Activated naive CD8-positive, alpha-beta T cell treated with anti-CD3 and anti-CD28 coated beads, Interleukin-2, amount 10 ng/mL, durations not matched to agents 7 days and 5 days (primary cell): ENCODE results near the gene DPH1. TPM values are rescaled to one million over a fixed set of nuclear protein-coding genes. Genes with fewer than 3 reads are reported as not detected.
"Not testable (repeated sequence)": the region's sequence is repeated elsewhere in the genome, so short reads cannot be mapped to it uniquely, and the experiment has no call there.

Source experiments
- ATAC-seq: fragments of 150-1000 bp; cut with Tn5 transposase; one replicate; pipeline ENCODE4 v1.10.0; 2021; ENCODE audit warnings: low read depth, moderate library complexity
- POLR2A ChIA-PET: fragments of 350-600 bp; sonication (Branson Sonifier 250); formaldehyde crosslinking; loops from one replicate; lab custom pipeline; 2021; ENCODE audit warnings: antibody characterized with exemption; lab: Charles Lee
- DNase-seq: peaks from one replicate; pipeline ENCODE4 v3.0.0; 2021
- H3K27ac Mint-ChIP-seq: one replicate; pipeline ENCODE4 v1.8.0; 2022; ENCODE audit warnings: mild to moderate bottlenecking, mixed read lengths
- H3K27me3 Mint-ChIP-seq: one replicate; pipeline ENCODE4 v1.8.0; 2022; ENCODE audit warnings: mild to moderate bottlenecking, moderate library complexity, mixed read lengths
- H3K36me3 Mint-ChIP-seq: one replicate; pipeline ENCODE4 v1.8.0; 2021; ENCODE audit warnings: mild to moderate bottlenecking, mixed read lengths
- H3K4me1 Mint-ChIP-seq: one replicate; pipeline ENCODE4 v1.8.0; 2021; ENCODE audit warnings: mixed read lengths
- H3K4me3 Mint-ChIP-seq: one replicate; pipeline ENCODE4 v1.8.0; 2022; ENCODE audit warnings: mild to moderate bottlenecking, moderate library complexity, mixed read lengths
- H3K9me3 Mint-ChIP-seq: one replicate; pipeline ENCODE4 v1.8.0; 2021; ENCODE audit warnings: mixed read lengths
- total RNA-seq, 2 experiments: library from RNA; stranded (reverse); gene quantifications; one replicate each; pipeline ENCODE4 v1.2.3, GENCODE V29; 2021

DPH1 gene
- 10 to 100 TPM; 45.7 to 46.4 TPM for total RNA-seq

DNA sequence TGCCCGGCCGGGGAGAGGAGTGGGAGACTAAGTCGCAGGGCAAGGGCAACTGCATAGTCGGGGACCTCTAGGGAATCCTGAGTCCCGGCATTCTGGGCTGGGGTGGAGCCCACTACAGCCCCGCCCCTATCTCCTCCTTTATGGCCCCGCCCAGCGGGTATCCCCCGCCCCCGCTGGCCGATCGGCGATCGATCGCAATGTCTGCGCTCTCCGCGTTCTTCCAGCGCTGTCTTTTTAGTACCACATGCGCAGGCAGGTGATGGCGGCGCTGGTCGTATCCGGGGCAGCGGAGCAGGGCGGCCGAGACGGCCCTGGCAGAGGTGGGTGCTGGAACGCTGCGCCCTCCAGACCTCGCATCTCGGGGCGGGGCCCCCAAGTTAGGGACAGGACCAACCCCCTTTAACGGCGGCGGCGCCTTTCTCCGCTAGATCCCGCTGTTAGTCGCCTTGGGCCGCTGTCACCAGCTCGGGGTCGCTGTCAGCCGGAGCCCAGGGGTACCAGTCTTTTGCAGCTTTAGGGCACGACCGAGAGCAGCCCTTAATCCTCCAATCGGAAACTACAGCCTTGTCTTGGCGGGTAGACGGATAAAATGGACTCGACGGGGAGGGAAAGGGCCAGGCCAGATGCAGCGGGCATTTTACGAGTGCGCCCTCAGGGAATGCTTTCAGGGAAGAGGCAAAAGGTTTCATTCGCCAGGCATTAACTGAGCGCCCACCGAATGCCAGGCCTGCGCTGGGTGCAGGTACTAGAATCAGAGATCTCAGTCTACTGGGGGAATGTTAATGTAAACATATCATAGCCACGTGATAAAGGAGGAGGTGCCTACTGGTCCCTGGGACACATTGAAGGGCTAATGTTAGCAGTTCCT lies at the start of gene DPH1:
Gene DPH1 (plus strand): TSS at position 243 of the 868 bp plus-strand sequence. CDS start 17 bp downstream, at position 260.
- H3K36me3 Mint-ChIP-seq, result no peaks in the 10 kb centered on the region

DNA sequence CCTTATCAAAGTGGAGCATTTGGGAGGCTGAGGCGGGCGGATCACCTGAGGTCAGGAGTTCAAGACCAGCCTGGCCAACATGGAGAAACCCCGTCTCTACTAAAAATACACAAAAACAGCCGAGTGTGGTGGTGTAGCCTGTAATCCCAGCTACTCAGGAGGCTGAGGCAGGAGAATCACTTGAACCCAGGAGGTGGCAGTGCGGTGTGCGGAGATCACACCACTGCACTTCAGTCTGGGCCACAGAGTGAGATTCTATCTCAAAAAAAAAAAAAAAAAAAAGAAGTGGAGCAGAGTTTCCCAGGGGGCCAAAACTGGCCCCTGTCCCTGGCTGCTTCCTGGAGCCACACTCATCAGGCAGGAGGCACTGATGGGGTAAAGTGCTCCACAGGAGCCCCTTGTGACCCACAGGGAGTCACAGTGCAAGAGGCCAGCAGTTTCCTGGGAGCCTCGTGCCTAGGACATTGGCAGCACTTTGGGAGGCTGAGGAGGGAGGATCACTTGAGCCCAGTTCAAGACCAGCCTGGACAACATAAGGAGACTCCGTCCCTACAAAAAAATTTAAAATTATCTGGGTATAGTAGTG lies 49.2 kb upstream of the DPH1 start:
- Mint-ChIP-seq H3K27me3 (peaks cover 5% of the 10 kb centered on the region), H3K27ac (no peak overlapping the region), H3K4me3 (no peak overlapping the region), H3K36me3 (no peaks in the 10 kb centered on the region), H3K4me1 (peaks cover 13% of the 10 kb centered on the region), H3K9me3 (no peaks in the 10 kb centered on the region)
- ATAC-seq (no peak), DNase-seq (no peak)
- POLR2A ChIA-PET, result no interaction called here

More for the DNA sequence above, at the start of gene DPH1:
- DNase-seq (peak; percentile 85), ATAC-seq (peak; percentile 91)
- Mint-ChIP-seq H3K27ac (peak within 1 kb of the TSS; percentile 80), H3K4me1 (peaks cover 8% of the 10 kb centered on the region), H3K27me3 (peaks cover 36% of the 10 kb centered on the region), H3K4me3 (peak within 1 kb of the TSS; percentile 95), H3K9me3 (no peaks in the 10 kb centered on the region)
- POLR2A ChIA-PET, result interaction anchor here (1.4 to 3.3 kb wide), 2 partner anchors 11 to 313 kb away, joined by 3 to 13 read pairs; partner anchors contain the start of gene OVCA2

DNA sequence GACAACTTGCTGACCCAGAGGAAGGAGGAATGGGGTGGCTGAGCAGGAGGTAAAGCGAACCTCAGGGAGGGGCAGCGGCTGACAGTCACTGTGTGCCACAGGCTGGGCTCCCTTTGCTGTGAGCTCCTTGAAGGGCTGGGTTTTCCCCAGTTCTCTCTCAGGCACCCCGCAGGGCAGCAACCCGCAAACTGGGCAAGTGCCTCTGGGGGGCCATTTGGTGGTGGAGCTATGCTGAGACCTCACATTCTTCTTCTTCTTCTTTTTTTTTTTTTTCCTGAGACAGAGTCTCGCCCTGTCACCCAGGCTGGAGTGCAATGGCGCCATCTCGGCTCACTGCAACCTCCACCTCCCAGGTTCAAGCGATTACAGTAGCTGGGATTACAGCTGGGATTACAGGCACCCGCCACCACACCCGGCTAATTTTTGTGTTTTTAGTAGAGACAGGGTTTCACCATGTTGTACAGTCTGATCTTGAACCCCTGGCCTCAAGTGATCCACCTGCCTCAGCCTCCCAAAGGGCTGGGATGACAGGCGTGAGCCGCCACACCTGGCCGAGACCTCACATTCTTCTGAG lies 47.1 kb upstream of the DPH1 start:
- POLR2A ChIA-PET, H3K4me3 Mint-ChIP-seq, ATAC-seq: not testable (repeated sequence)

DNA sequence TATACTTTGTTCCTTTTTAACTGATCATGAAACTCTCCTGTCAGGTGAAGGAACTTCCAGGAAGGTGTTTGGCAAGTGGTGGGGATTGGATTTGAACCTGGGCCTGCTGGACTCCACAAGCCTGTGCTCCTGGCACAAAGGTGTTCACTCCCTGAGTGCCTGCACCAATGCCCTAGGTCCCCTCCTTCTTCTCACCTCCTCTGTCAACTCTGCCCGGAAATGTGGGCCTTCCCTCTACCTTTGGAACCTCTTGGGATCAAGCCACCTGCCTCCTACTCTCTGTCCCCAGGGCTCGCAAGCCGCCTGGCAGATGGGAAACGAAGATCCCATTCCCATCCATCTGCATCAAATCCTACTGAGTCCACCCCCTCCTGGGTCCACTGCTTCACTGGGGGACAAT lies 44.9 kb upstream of the DPH1 start:
- H3K36me3 Mint-ChIP-seq, result no peaks in the 10 kb centered on the region
- peaks cover 14% of the 10 kb centered on the region for H3K27me3 Mint-ChIP-seq
- no peak for DNase-seq
- ATAC-seq, result no peak
- H3K27ac Mint-ChIP-seq, result no peak overlapping the region
- POLR2A ChIA-PET, result no interaction called here
- no peaks in the 10 kb centered on the region for H3K9me3 Mint-ChIP-seq
- no peak overlapping the region for H3K4me3 Mint-ChIP-seq
- no peaks in the 10 kb centered on the region for H3K4me1 Mint-ChIP-seq

More for the DNA sequence above, 47.1 kb upstream of the DPH1 start:
- H3K36me3 Mint-ChIP-seq, H3K27ac Mint-ChIP-seq, H3K9me3 Mint-ChIP-seq, H3K4me1 Mint-ChIP-seq, H3K27me3 Mint-ChIP-seq, DNase-seq: not testable (repeated sequence)

DNA sequence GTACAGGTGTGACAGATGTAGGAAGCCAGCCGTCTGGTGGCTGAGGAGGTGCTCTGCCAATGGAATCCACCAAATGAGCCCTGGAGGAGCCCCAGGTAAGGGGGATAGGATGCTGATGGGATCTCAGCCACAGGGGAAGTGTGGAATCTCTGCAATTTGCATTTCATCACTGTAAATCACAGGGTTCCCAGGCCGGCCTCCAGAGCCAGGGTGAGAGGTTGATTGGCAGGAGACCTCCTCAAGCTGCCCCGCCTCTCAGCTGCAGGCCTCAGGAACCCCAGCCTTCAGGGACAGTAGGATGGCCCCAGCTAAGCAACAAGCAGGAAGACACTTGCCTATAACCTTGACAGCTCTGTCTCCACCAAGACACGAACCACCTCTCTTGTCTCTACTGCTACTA lies 44.3 kb upstream of the DPH1 start:
- no peaks in the 10 kb centered on the region for H3K9me3 Mint-ChIP-seq
- POLR2A ChIA-PET, result no interaction called here
- H3K36me3 Mint-ChIP-seq, result no peaks in the 10 kb centered on the region
- ATAC-seq, result no peak
- no peak overlapping the region for H3K27ac Mint-ChIP-seq
- no peak for DNase-seq
- no peak overlapping the region for H3K4me3 Mint-ChIP-seq
- H3K27me3 Mint-ChIP-seq, result peaks cover 19% of the 10 kb centered on the region
- no peaks in the 10 kb centered on the region for H3K4me1 Mint-ChIP-seq

DNA sequence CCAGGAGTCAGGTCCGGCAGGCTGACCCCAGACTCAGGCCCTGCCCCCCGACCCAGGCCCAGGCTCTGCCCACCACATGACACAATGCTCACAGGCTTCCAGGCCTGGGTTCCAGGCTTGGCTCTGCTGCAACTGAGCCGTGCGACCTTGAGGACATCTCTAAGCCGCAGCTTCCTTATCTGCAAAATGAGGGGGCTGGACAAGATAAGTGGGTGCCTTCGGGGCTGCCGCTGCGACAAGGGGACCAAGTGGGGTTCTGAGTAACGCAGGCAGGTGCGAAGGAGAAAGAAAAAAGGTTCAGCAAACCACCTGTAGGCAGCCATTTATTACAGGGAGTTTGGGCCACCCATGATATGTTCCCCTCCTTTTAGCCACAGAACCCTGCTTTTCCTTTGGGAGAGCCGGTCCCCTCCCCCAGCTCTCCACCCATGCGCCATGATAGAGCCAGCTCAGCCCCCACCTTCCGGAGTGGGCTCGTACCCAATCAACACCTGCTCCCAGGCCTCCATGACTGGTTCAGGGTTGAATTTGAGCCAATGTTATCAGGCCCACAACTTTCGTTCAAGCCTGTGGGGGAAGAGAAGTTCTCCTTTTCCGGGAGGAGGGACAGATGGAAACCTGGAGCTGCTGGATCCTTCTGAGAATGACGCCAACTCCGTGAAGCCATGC lies 43.0 kb upstream of the DPH1 start:
- Mint-ChIP-seq H3K36me3 (no peaks in the 10 kb centered on the region), H3K4me3 (no peak overlapping the region), H3K9me3 (no peaks in the 10 kb centered on the region), H3K4me1 (no peaks in the 10 kb centered on the region), H3K27ac (no peak overlapping the region), H3K27me3 (peaks cover 21% of the 10 kb centered on the region)
- DNase-seq (no peak), ATAC-seq (no peak)
- POLR2A ChIA-PET, result interaction anchor here (0.6 kb wide), 1 partner anchor 37 kb away, joined by 3 read pairs; no protein-coding TSS in a partner anchor

DNA sequence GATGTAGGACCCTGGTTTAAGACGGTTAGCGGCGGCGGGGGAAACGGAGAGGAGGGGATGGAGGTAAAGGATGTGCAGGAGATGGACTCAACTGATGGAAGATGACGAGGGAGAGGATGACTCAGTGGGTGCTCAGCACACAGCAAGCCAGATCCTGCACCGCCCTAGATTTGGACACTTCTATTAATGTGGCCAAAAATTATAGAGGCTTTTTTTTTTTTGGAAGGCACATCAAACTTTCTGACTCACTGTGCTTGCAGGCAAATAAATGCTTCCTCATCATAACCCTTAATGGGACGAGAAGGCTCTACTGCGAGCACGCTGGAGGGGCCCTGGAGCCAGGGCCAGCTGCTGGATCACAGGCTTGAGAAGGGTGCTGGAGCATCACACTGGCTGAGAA lies 40.8 kb upstream of the DPH1 start:
- Mint-ChIP-seq H3K27me3 (peaks cover 25% of the 10 kb centered on the region), H3K4me1 (no peaks in the 10 kb centered on the region), H3K9me3 (no peaks in the 10 kb centered on the region), H3K4me3 (no peak overlapping the region), H3K36me3 (no peaks in the 10 kb centered on the region), H3K27ac (no peak overlapping the region)
- POLR2A ChIA-PET, result no interaction called here
- no peak for DNase-seq
- ATAC-seq, result no peak

DNA sequence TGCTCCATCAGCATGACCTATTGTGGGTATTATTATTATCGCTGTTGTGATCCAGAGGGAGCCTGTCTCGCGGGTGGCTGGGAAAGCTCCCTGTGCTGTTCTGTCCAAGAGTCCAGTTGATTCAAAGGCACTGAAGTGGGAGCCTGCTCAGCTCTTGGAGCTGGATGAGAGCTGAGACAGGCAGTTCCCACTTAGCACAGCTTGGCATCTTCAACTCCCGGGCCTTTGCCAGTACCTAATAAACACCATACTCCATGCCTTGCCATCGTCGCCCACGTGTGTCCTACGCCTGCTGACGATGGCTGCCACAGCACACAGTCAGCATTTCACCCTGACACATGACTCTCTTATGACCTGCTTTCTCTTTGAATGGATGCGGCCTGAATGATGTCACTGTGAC lies 37.4 kb upstream of the DPH1 start:
- POLR2A ChIA-PET, result no interaction called here
- no peak overlapping the region for H3K4me3 Mint-ChIP-seq
- peaks cover 33% of the 10 kb centered on the region for H3K27me3 Mint-ChIP-seq

DNA sequence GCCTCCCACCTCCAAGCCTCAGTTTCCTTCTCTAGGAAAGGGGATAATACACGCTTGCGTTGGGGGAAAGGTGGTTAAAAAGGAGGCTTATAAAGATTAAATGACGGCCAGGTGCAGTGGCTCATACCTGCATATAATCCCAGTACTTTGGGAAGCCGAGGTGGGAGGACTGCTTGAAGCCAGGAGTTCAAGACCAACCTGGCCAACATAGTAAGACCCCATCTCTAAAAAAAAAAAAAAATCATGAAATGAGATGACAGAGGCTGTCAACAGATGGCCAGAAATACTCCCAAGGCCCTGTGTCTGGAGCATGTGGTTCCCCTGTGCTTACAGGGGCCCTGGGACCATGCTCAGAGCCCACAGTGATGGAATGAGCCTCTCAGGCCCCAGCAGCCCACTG lies 35.2 kb upstream of the DPH1 start:
- no peak overlapping the region for H3K27ac Mint-ChIP-seq
- peaks cover 2% of the 10 kb centered on the region for H3K4me1 Mint-ChIP-seq
- peaks cover 34% of the 10 kb centered on the region for H3K27me3 Mint-ChIP-seq
- no peaks in the 10 kb centered on the region for H3K9me3 Mint-ChIP-seq
- H3K4me3 Mint-ChIP-seq, result no peak overlapping the region
- peaks cover 2% of the 10 kb centered on the region for H3K36me3 Mint-ChIP-seq
- ATAC-seq (no peak), DNase-seq (no peak)
- POLR2A ChIA-PET, result no interaction called here

More for the DNA sequence above, 37.4 kb upstream of the DPH1 start:
- H3K4me1 Mint-ChIP-seq, result no peaks in the 10 kb centered on the region
- no peak overlapping the region for H3K27ac Mint-ChIP-seq
- ATAC-seq, result no peak
- H3K36me3 Mint-ChIP-seq, result no peaks in the 10 kb centered on the region
- DNase-seq, result no peak
- no peaks in the 10 kb centered on the region for H3K9me3 Mint-ChIP-seq

DNA sequence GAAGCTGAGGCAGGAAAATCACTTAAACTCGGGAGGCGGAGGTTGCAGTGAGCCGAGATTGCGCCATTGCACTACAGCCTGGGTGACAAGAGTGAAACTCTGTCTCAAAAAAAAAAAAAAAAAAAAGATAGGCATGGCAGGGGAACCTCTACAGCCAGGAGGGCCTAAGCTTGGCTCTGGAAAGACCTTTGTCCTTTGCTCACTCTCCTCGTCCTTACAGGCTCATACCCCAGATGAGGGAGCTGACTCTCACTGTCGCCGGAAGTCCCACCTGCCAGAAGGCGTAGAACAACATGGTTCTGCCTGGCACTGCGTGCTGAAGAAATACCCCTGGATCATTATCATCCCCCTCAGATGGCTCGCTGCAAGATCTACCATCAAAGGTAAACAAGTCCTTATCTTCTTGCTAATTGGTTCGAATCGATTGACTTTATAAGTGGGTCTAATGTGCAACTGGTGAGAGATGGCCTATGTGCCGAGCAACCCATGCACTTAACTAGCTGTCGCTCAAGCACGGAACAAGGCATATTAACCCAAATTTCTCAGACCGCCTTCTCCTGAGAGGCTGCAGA lies 34.5 kb upstream of the DPH1 start:
- Mint-ChIP-seq H3K9me3 (no peaks in the 10 kb centered on the region), H3K36me3 (peaks cover 2% of the 10 kb centered on the region), H3K27me3 (peaks cover 36% of the 10 kb centered on the region), H3K27ac (no peak overlapping the region), H3K4me1 (peaks cover 2% of the 10 kb centered on the region), H3K4me3 (no peak overlapping the region)
- POLR2A ChIA-PET, result no interaction called here
- DNase-seq (no peak), ATAC-seq (no peak)

DNA sequence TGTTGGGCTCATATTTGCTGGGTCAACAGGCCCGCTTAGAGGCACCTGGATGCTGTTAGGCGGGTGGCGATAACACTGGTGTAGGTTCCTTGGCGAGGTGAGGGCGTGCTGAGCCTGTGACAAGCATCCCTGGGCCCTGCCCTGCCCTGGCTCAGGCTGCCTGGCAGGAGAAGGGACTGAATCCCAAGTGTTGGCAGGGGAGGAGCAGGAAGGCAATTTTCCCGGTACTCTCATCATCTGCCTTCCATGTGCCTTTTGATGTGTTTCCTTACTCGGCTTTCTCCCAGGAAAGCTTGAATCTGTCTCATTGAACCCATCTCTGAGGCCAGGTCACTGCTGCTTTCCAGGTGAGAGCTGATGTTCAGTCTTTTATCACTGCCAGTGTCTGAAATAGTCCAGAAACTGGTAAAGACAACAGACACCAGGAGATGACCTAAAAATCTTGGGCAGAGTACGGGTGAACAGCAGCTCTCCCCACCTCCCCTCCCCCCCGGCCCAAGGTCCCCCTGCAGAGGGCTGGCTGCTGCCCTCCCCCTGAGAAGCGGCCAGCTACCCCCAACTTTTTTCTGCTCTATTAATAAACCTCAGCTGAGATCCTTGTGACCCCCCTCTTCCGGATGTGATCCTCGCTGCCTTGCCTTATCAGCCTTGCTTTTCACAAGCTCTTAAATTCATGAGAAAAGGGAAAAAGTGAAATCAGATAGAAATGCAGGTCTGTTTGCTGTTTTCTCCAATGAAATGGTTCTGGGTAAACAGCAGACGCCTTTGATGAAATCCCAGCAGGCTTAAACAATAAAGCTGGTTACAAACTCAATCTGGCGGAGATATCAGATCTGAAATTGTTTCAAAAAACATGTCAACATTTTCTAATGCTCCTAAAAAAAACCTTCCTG lies 33.8 kb upstream of the DPH1 start:
- Mint-ChIP-seq H3K4me1 (peaks cover 2% of the 10 kb centered on the region), H3K27ac (no peak overlapping the region), H3K9me3 (no peaks in the 10 kb centered on the region), H3K36me3 (peaks cover 2% of the 10 kb centered on the region), H3K4me3 (no peak overlapping the region), H3K27me3 (peaks cover 34% of the 10 kb centered on the region)
- no peak for ATAC-seq
- DNase-seq, result no peak
- POLR2A ChIA-PET, result no interaction called here

DNA sequence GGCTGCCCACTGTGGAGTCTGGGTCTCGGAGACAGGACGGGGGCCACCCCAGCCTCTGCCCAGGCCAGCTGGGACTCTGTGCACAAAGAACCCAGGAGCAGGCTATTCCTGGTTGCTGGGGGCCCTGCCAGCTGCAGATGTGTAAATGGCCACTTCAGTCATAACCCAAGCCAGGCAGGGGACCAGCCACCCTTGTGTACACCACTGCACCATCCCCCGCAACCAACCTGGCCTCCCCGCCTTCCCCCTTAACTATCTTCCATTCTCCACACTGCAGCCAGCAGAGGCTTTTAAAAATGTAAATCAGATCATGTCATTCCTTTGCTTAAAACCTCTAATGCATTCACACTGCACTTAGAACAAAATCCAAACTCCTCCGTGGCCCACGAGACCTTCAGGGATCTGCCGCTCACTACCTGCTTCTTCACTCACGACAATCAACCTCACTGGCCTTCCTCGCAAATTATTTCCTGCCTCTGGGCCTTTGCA lies 33.1 kb upstream of the DPH1 start:
- no peak overlapping the region for H3K4me3 Mint-ChIP-seq
- DNase-seq (no peak), ATAC-seq (no peak)
- H3K27ac Mint-ChIP-seq, result no peak overlapping the region
- POLR2A ChIA-PET, result no interaction called here
- H3K36me3 Mint-ChIP-seq, result peaks cover 2% of the 10 kb centered on the region
- peaks cover 34% of the 10 kb centered on the region for H3K27me3 Mint-ChIP-seq
- H3K4me1 Mint-ChIP-seq, result peaks cover 2% of the 10 kb centered on the region
- no peaks in the 10 kb centered on the region for H3K9me3 Mint-ChIP-seq
